LNCAP (cell line): ENCODE results near the gene IL22.

ENCODE experiments used
- TF ChIP-seq, protein P1 (sequence below): fragments of 450-650 bp; IDR thresholded peaks from 2 replicates; pipeline ENCODE4 v1.5.1; 2017; ENCODE audit warnings: mild to moderate bottlenecking

Gene IL22

DNA sequence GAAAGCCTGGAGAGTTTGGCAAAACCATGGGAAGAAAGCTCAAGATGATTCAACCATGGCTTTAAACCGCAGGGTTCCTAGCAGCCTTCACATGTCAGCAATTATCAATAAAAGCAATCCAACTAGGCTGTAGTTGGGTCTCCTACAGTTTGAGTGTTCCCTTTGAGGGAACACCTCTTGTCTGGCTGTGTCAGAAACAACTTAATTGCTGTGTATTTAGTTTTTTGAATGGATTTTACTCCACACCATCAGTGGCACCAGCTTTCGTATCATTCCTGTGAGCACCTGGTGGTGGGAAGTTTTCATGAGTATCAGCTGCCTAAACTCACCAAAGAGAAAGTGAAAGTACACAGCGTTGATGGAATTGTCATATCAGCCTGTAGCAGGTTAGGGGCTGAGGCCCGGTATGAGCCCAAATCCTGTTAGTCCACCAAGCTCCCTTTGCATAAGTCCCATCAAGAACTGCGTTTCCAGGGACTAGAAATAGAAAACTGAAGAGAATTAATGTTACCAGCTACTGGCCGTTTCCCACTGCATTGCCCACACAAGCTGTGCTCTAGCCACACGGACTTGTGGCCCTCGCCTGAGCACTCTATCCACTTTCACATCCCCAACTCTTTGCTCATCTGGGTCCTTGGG, 16.9 kb downstream of the IL22 start:
- TF ChIP-seq, protein P1, sequence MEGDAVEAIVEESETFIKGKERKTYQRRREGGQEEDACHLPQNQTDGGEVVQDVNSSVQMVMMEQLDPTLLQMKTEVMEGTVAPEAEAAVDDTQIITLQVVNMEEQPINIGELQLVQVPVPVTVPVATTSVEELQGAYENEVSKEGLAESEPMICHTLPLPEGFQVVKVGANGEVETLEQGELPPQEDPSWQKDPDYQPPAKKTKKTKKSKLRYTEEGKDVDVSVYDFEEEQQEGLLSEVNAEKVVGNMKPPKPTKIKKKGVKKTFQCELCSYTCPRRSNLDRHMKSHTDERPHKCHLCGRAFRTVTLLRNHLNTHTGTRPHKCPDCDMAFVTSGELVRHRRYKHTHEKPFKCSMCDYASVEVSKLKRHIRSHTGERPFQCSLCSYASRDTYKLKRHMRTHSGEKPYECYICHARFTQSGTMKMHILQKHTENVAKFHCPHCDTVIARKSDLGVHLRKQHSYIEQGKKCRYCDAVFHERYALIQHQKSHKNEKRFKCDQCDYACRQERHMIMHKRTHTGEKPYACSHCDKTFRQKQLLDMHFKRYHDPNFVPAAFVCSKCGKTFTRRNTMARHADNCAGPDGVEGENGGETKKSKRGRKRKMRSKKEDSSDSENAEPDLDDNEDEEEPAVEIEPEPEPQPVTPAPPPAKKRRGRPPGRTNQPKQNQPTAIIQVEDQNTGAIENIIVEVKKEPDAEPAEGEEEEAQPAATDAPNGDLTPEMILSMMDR: no peak

DNA sequence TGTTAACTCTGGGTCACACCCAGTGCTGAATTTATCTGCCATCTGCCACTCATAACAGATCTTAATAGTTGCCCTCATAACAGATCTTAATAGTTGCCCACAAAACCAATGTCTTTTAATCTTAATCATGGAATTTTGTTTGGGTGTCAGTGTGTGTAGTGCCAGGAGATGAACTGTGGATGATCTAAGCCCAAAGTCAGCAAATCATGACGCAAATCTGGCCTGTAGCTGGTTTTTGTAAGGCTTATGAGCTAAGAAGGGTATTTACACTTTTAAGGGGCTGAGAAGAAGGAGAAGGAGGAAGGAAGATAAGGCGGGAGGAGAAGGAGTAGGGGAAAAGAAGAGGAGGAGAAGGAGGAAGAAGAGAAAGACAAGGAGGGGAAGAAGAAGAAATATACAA, 17.8 kb downstream of the IL22 start:
- TF ChIP-seq, protein P1: no peak

DNA sequence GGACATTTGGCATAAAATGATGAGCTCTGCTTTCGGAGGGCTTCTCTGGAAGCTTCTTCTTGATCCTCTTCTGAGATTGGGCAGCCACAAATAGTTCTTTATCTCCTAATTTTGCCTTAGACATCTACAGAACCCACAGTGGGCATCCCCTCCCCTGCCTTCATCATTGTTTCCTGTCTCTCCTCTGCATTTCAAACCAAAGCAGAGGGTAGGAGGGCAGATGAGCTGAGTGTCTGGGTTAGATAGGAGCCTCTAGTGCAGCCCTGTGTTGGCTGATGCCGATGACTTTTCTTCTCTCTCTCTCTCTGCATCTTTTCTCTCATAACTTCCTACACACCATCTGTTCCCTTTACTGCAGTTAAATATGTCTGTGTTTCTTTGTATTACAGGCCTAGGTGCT, 19.3 kb downstream of the IL22 start:
- TF ChIP-seq, protein P1: no peak

DNA sequence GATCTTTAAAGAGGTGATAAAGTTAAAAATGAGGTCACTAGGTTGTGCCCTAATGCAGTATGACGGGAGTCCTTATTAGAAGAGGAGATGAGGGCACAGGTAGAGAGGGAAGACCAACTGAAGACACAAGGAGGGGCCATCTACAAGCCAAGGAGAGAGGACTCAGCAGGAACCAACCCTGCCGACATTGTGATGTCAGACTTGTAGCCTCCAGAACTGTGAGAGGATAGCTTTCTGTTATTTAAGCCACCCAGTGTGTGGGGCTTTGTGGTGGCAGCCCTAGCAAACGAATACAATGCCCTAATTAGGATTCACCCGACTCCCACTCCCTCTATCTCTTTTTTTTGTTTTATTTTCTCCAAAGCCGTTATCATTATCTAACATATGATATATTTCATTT, 19.9 kb downstream of the IL22 start:
- TF ChIP-seq, protein P1: no peak

DNA sequence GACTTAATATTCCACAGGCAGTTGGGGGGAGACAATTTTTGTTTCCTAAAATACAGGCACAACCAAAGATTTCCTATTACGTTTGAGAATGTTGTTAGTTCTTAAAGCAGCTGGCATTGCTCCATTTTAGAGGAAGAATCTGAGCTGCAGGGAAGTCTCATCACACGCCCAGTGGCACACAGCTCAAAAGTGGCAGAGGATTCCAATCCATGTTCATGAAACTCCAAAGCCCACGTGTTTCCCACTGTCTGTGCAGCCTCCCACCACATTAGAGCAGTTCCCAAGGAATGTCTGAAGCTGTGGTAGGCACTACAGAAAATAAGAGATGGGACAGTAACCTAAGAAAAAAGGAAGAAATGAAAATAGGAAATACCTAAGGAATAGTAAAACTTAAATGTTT, 21.7 kb downstream of the IL22 start:
- TF ChIP-seq, protein P1: no peak

DNA sequence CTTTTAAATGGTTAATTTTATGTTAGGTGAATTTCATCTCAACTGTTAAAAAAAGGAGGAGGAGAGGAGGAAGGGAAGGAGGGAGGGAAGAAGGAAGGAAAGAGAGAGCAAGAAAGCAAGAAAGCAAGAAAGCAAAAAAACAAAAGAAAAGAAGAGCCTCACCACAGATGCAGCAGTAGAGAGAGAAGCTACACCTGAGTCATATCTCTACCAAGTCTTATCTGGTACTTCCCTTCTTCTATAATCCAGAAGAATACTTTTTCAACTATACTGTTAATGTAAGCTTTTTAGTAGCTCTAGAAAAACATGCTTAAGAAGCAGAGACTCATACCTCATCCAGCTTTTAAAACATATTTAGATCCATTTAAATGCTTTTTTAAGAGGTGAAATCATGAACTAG, 22.2 kb downstream of the IL22 start:
- TF ChIP-seq, protein P1: no peak

- TF ChIP-seq, protein P1: no peak
These were observed 23.4 kb downstream of the IL22 start for GRCh38 chr12:68229956-68230355.

DNA sequence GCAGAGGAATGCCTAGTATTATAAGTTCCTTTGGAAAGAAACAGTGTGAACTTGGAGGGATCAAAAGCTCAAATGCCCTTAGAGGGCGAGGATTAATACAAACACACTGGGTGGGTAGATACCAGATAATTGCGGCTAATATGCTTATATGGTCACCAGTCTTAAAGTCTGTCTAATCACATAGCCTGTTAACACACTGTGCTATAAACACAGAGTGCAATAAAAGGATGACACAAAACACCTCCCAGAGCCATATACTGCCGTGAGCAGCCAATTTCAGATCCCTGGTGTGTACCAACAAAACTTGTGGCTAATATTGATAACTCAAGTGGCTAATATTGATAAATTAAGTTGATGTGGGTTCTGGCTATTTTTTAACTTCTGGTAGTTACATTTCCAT, 26.0 kb downstream of the IL22 start:
- TF ChIP-seq, protein P1: no peak
